Measurements from ENCODE around the gene TDRD6.

TDRD6 gene

DNA sequence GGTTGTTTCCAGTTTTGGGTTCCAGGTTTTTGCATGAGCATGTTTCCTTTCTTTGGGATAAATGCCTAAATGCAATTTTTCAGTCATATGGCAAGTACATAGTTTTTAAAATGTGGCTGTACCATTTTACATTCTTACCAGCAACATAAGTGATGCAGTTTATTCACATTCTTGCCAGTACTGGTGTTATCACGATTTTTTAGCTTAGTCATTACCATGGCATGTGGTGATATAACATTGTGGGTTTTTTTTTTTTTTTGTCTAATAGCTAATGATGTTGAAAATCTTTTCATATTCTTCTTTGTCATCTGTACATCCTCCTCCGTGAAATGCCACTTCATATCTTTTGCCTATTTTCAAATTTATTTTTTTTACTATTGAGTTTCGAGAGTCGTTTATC is 2.9 kb upstream of the TDRD6 start:
- peak; percentile 57 for DNase-seq (ENCODE audit: low read depth)
- TF ChIP-seq, protein P1, sequence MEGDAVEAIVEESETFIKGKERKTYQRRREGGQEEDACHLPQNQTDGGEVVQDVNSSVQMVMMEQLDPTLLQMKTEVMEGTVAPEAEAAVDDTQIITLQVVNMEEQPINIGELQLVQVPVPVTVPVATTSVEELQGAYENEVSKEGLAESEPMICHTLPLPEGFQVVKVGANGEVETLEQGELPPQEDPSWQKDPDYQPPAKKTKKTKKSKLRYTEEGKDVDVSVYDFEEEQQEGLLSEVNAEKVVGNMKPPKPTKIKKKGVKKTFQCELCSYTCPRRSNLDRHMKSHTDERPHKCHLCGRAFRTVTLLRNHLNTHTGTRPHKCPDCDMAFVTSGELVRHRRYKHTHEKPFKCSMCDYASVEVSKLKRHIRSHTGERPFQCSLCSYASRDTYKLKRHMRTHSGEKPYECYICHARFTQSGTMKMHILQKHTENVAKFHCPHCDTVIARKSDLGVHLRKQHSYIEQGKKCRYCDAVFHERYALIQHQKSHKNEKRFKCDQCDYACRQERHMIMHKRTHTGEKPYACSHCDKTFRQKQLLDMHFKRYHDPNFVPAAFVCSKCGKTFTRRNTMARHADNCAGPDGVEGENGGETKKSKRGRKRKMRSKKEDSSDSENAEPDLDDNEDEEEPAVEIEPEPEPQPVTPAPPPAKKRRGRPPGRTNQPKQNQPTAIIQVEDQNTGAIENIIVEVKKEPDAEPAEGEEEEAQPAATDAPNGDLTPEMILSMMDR (IDR thresholded peaks at IDR 0.05; ENCODE audit: insufficient read depth, low read depth, low read length, missing control alignments): no peak
- H3K4me3 ChIP-seq (ENCODE audit: low read length): no peak overlapping the region

DNA sequence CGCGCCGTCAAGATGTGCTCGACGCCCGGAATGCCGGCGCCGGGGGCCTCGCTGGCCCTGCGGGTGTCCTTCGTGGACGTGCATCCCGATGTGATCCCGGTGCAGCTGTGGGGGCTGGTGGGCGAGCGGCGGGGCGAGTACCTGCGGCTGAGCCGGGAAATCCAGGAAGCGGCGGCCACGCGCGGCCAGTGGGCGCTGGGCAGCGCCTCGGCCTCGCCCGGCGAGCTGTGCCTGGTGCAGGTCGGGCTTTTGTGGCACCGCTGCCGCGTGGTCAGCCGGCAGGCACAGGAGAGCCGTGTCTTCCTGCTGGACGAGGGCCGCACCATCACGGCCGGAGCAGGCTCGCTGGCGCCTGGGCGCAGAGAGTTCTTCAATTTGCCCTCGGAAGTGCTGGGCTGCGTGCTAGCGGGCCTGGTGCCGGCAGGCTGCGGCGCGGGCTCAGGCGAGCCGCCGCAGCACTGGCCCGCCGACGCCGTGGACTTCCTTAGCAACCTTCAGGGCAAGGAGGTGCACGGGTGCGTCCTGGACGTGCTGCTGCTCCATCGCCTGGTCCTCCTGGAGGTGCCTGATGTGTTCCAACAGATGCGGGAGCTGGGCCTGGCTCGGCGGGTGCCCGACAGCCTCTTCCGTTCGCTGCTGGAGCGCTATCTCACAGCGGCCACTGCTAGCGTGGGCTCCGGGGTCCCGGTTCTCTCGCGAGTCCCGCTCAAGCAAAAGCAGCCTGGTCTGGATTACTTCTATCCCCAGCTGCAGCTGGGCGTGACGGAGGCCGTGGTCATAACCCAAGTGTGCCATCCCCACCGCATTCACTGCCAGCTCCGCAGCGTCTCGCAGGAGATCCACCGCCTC is 656 bp downstream of the TDRD6 start:
- no peak for DNase-seq (ENCODE audit: low read depth)
- H3K4me3 ChIP-seq (ENCODE audit: low read length): no peak overlapping the region
- TF ChIP-seq, protein P1 (IDR thresholded peaks at IDR 0.05; ENCODE audit: insufficient read depth, low read depth, low read length, missing control alignments): no peak

DNA sequence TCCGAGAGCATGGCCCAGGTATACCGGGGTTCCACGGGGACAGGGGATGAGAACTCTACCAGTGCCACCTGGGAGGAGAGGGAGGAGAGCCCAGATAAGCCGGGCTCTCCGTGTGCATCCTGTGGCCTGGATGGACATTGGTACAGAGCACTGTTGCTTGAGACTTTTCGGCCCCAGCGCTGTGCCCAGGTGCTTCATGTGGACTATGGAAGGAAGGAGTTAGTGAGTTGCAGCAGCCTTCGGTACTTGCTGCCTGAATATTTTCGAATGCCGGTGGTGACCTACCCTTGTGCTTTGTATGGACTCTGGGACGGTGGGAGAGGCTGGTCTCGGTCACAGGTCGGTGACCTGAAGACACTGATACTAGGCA is 1.3 kb downstream of the TDRD6 start:
- TF ChIP-seq, protein P1 (IDR thresholded peaks at IDR 0.05; ENCODE audit: insufficient read depth, low read depth, low read length, missing control alignments): no peak
- DNase-seq (ENCODE audit: low read depth): no peak

DNA sequence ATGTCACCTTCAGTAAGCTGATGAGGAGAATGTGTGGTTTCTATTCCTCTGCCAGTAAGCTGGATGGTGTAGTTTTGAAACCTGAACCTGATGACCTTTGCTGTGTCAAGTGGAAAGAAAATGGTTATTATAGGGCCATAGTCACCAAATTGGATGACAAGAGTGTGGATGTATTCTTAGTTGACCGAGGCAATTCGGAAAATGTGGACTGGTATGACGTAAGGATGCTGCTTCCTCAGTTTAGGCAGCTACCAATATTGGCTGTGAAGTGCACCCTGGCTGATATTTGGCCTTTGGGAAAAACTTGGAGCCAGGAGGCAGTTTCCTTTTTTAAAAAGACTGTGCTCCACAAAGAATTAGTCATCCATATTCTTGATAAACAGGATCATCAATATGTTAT is 2.0 kb downstream of the TDRD6 start:
- TF ChIP-seq, protein P1 (IDR thresholded peaks at IDR 0.05; ENCODE audit: insufficient read depth, low read depth, low read length, missing control alignments): no peak
- DNase-seq (ENCODE audit: low read depth): no peak
- no peak overlapping the region for H3K4me3 ChIP-seq (ENCODE audit: low read length)

More for the DNA sequence above, 1.3 kb downstream of the TDRD6 start:
- H3K4me3 ChIP-seq (ENCODE audit: low read length): no peak overlapping the region

DNA sequence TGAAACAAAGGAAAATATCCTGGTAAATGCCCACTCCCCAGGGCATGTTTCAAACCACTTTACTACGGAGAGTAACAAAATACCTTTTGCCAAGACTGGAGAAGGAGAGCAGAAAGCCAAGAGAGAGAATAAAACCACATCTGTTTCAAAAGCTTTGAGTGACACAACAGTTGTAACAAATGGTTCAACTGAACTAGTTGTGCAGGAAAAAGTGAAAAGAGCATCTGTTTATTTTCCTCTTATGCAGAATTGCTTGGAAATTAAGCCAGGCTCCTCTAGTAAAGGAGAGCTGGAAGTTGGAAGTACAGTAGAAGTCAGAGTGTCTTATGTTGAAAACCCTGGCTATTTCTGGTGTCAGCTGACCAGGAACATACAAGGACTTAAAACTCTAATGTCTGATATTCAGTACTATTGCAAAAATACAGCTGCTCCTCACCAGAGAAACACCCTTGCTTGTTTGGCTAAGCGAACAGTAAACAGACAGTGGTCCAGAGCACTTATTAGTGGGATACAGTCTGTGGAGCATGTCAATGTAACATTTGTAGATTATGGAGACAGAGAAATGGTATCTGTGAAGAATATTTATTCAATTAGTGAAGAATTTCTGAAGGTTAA is 2.6 kb downstream of the TDRD6 start:
- DNase-seq (ENCODE audit: low read depth): no peak
- TF ChIP-seq, protein P1 (IDR thresholded peaks at IDR 0.05; ENCODE audit: insufficient read depth, low read depth, low read length, missing control alignments): no peak
- no peak overlapping the region for H3K4me3 ChIP-seq (ENCODE audit: low read length)

DNA sequence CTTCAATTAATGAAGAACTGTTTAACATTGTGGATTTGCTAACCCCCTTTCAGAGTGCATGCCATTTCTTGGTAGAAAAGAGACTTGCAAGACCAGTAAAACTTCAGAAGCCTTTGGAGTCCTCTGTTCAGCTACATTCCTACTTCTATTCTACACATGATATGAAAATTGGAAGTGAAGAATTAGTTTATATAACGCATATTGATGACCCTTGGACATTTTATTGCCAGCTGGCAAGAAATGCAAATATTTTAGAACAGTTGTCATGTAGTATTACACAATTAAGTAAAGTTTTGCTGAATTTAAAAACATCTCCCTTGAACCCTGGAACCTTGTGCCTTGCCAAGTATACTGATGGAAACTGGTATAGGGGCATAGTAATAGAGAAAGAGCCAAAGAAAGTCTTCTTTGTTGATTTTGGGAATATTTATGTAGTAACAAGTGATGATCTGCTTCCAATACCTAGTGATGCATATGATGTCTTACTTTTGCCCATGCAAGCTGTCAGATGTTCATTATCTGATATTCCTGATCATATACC is 3.3 kb downstream of the TDRD6 start:
- no peak overlapping the region for H3K4me3 ChIP-seq (ENCODE audit: low read length)
- TF ChIP-seq, protein P1 (IDR thresholded peaks at IDR 0.05; ENCODE audit: insufficient read depth, low read depth, low read length, missing control alignments): no peak
- no peak for DNase-seq (ENCODE audit: low read depth)

Measured in epithelial cell of esophagus (primary cell).